Measurements from ENCODE around the gene ADRA2A.

Gene ADRA2A

GRCh38 chr10:111035542-111035941, 41.3 kb upstream of the ADRA2A start:
- no peak for DNase-seq
- no peak overlapping the region for H3K4me3 ChIP-seq (ENCODE audit: low read depth in 1 of 2, low read length in 2 of 2)
- no peaks in the 10 kb centered on the region for H4K20me1 ChIP-seq (ENCODE audit: insufficient read depth, low read length)
- no peak overlapping the region for H3K27ac ChIP-seq (ENCODE audit: low read length)
- no peaks in the 10 kb centered on the region for H3K79me2 ChIP-seq (ENCODE audit: insufficient read depth, low read length)
- peaks cover 12% of the 10 kb centered on the region for H3K9me3 ChIP-seq (ENCODE audit: insufficient read depth, low read length, severe bottlenecking)
- H3K9ac ChIP-seq (ENCODE audit: low read depth, low read length): no peak overlapping the region
- H3K36me3 ChIP-seq (ENCODE audit: insufficient read depth, low read length): no peaks in the 10 kb centered on the region
- no peaks in the 10 kb centered on the region for H3K4me1 ChIP-seq (ENCODE audit: insufficient read depth, low read length)
- no peak for TF ChIP-seq EZH2 (IDR thresholded peaks at IDR 0.05; ENCODE audit: borderline replicate concordance, low read depth, low read length, severe bottlenecking)
- TF ChIP-seq, protein P1, sequence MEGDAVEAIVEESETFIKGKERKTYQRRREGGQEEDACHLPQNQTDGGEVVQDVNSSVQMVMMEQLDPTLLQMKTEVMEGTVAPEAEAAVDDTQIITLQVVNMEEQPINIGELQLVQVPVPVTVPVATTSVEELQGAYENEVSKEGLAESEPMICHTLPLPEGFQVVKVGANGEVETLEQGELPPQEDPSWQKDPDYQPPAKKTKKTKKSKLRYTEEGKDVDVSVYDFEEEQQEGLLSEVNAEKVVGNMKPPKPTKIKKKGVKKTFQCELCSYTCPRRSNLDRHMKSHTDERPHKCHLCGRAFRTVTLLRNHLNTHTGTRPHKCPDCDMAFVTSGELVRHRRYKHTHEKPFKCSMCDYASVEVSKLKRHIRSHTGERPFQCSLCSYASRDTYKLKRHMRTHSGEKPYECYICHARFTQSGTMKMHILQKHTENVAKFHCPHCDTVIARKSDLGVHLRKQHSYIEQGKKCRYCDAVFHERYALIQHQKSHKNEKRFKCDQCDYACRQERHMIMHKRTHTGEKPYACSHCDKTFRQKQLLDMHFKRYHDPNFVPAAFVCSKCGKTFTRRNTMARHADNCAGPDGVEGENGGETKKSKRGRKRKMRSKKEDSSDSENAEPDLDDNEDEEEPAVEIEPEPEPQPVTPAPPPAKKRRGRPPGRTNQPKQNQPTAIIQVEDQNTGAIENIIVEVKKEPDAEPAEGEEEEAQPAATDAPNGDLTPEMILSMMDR (IDR thresholded peaks at IDR 0.05; ENCODE audit: borderline replicate concordance, extremely low read depth, low read length, poor library complexity, severe bottlenecking): no peak
- no peak overlapping the region for H2AFZ ChIP-seq (ENCODE audit: low read depth, low read length)
- no peak overlapping the region for H3K4me2 ChIP-seq (ENCODE audit: insufficient read depth, low read length)
- no peak for ATAC-seq (ENCODE audit: insufficient read depth, low read depth)
- no peaks in the 10 kb centered on the region for H3K27me3 ChIP-seq (ENCODE audit: insufficient read depth, low read length, poor library complexity)

GRCh38 chr10:111037858-111038257, 39.0 kb upstream of the ADRA2A start:
- Histone ChIP-seq H3K9me3 (ENCODE audit: insufficient read depth, low read length, severe bottlenecking) (peaks cover 12% of the 10 kb centered on the region), H3K4me3 (ENCODE audit: low read depth in 1 of 2, low read length in 2 of 2) (no peak overlapping the region), H3K27ac (ENCODE audit: low read length) (no peak overlapping the region), H3K79me2 (ENCODE audit: insufficient read depth, low read length) (no peaks in the 10 kb centered on the region), H3K4me2 (ENCODE audit: insufficient read depth, low read length) (no peak overlapping the region), H3K4me1 (ENCODE audit: insufficient read depth, low read length) (no peaks in the 10 kb centered on the region), H4K20me1 (ENCODE audit: insufficient read depth, low read length) (no peaks in the 10 kb centered on the region), H3K36me3 (ENCODE audit: insufficient read depth, low read length) (no peaks in the 10 kb centered on the region), H3K27me3 (ENCODE audit: insufficient read depth, low read length, poor library complexity) (no peaks in the 10 kb centered on the region), H3K9ac (ENCODE audit: low read depth, low read length) (no peak overlapping the region), H2AFZ (ENCODE audit: low read depth, low read length) (no peak overlapping the region)
- no peak for ATAC-seq (ENCODE audit: insufficient read depth, low read depth)
- no peak for TF ChIP-seq EZH2 (IDR thresholded peaks at IDR 0.05; ENCODE audit: borderline replicate concordance, low read depth, low read length, severe bottlenecking)
- TF ChIP-seq, protein P1 (IDR thresholded peaks at IDR 0.05; ENCODE audit: borderline replicate concordance, extremely low read depth, low read length, poor library complexity, severe bottlenecking): peak; percentile 14
- DNase-seq: no peak

GRCh38 chr10:111039522-111039921, 37.3 kb upstream of the ADRA2A start:
- no peak for TF ChIP-seq EZH2 (IDR thresholded peaks at IDR 0.05; ENCODE audit: borderline replicate concordance, low read depth, low read length, severe bottlenecking)
- TF ChIP-seq, protein P1 (IDR thresholded peaks at IDR 0.05; ENCODE audit: borderline replicate concordance, extremely low read depth, low read length, poor library complexity, severe bottlenecking): no peak
- no peaks in the 10 kb centered on the region for H3K4me1 ChIP-seq (ENCODE audit: insufficient read depth, low read length)
- no peak overlapping the region for H3K27ac ChIP-seq (ENCODE audit: low read length)

GRCh38 chr10:111057006-111057405, 19.8 kb upstream of the ADRA2A start:
- ATAC-seq (ENCODE audit: insufficient read depth, low read depth): no peak
- TF ChIP-seq, protein P1 (IDR thresholded peaks at IDR 0.05; ENCODE audit: borderline replicate concordance, extremely low read depth, low read length, poor library complexity, severe bottlenecking): no peak
- no peak for TF ChIP-seq EZH2 (IDR thresholded peaks at IDR 0.05; ENCODE audit: borderline replicate concordance, low read depth, low read length, severe bottlenecking)
- H3K27me3 ChIP-seq (ENCODE audit: insufficient read depth, low read length, poor library complexity): no peaks in the 10 kb centered on the region
- no peaks in the 10 kb centered on the region for H3K79me2 ChIP-seq (ENCODE audit: insufficient read depth, low read length)
- no peak overlapping the region for H3K4me2 ChIP-seq (ENCODE audit: insufficient read depth, low read length)
- no peaks in the 10 kb centered on the region for H4K20me1 ChIP-seq (ENCODE audit: insufficient read depth, low read length)
- H3K9ac ChIP-seq (ENCODE audit: low read depth, low read length): no peak overlapping the region
- no peak overlapping the region for H3K4me3 ChIP-seq (ENCODE audit: low read depth in 1 of 2, low read length in 2 of 2)
- H3K9me3 ChIP-seq (ENCODE audit: insufficient read depth, low read length, severe bottlenecking): peaks cover 2% of the 10 kb centered on the region
- no peaks in the 10 kb centered on the region for H3K36me3 ChIP-seq (ENCODE audit: insufficient read depth, low read length)
- no peak for DNase-seq
- H2AFZ ChIP-seq (ENCODE audit: low read depth, low read length): no peak overlapping the region
- no peak overlapping the region for H3K27ac ChIP-seq (ENCODE audit: low read length)
- no peaks in the 10 kb centered on the region for H3K4me1 ChIP-seq (ENCODE audit: insufficient read depth, low read length)

More at GRCh38 chr10:111039522-111039921, 37.3 kb upstream of the ADRA2A start:
- H3K9me3 ChIP-seq (ENCODE audit: insufficient read depth, low read length, severe bottlenecking): peaks cover 15% of the 10 kb centered on the region
- no peaks in the 10 kb centered on the region for H3K27me3 ChIP-seq (ENCODE audit: insufficient read depth, low read length, poor library complexity)
- no peak overlapping the region for H3K4me3 ChIP-seq (ENCODE audit: low read depth in 1 of 2, low read length in 2 of 2)
- no peaks in the 10 kb centered on the region for H4K20me1 ChIP-seq (ENCODE audit: insufficient read depth, low read length)
- DNase-seq (no peak), ATAC-seq (ENCODE audit: insufficient read depth, low read depth) (no peak)
- H3K4me2 ChIP-seq (ENCODE audit: insufficient read depth, low read length): no peak overlapping the region
- H3K79me2 ChIP-seq (ENCODE audit: insufficient read depth, low read length): no peaks in the 10 kb centered on the region
- H3K9ac ChIP-seq (ENCODE audit: low read depth, low read length): no peak overlapping the region
- no peak overlapping the region for H2AFZ ChIP-seq (ENCODE audit: low read depth, low read length)
- no peaks in the 10 kb centered on the region for H3K36me3 ChIP-seq (ENCODE audit: insufficient read depth, low read length)

Data from DND-41 (cell line).